COLO668 (cell line): Measurements from ENCODE around the gene GAGE12J.
"Not testable (repeated sequence)": the region's sequence is repeated elsewhere in the genome, so short reads cannot be mapped to it uniquely, and the experiment has no call there.

ENCODE experiments used
- DNase-seq: peaks from one replicate; lab custom pipeline; 2025; ENCODE audit not compliant: unreplicated experiment; lab: John Stamatoyannopoulos, UW

Gene GAGE12J

GRCh38 chrX:49321737-49322136 lies at the start of gene GAGE12J:
Gene GAGE12J (plus strand): TSS chrX:49322037. CDS start chrX:49323194, 1,157 bp downstream.
- not testable (repeated sequence) for DNase-seq

DNA sequence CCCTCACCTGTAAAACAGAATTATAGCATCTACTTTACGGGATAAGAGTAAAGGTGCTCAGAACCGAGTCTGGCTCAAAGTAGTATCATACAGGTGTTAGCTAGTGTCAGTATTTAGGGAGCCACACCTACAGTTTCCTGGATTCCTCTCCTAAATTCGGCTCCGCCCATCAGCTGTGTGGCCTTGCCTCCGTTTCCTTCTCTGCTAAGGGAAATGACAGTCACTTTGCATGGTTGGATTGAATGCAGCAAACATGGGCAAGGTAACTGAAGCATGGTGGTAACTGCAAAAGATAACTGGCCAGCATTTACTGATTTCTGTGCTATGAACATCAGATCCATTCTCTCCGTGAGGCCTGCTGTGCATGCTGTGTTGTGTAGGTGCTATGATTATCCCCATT lies 49.4 kb upstream of the GAGE12J start:
- DNase-seq = no peak

DNA sequence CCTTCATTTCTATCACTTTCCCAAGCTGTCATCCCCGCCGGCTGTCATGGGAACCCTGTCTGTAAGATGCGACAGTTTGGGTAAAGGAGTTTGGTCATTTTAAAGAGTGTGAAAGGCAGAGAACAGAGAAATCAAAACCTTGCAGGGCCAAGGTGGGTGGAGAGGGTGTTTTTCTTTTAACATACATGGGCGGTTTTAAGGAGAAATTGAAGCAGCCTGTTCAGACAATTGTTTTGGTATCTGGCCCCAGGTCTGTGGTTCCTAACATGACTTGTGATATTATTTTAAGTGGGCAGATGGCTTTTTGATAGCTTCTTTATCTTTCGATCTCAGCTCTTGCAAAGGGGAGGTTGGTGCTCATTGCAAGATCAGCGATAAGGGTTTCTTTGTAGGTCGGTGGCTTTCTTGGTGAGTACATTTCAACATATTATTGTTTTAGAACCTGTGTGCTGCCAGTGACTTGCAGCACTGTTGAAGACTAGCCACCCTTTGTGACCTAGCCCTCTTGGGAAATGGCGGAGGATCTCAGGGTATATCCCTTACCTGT lies 48.6 kb upstream of the GAGE12J start:
- no peak for DNase-seq

- DNase-seq = no peak
Measured at GRCh38 chrX:49276207-49276606, 45.6 kb upstream of the GAGE12J start.

GRCh38 chrX:49276671-49277534 lies 44.9 kb upstream of the GAGE12J start:
- DNase-seq = no peak

GRCh38 chrX:49277535-49277830 lies 44.4 kb upstream of the GAGE12J start:
- DNase-seq = no peak

DNA sequence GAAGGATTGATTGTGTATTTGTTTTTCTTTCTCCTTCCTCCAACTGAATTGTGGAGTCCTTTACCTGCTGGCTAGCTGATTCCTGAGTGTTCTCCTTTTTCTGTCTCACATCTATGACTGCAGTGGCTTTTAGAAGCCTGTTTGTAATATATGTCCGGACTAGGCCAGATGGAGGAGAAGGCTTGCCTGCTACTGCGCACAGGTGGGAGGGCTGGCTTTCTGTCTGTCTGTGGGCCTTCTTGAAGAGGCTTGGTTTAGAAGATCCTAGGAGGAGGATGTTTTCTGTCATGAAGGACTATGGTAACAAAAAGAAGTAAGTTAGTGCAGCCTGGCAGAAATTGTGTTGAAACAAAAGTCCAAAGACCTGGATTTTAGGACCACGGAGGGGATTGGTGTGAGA lies 43.8 kb upstream of the GAGE12J start:
- no peak for DNase-seq

- DNase-seq = no peak
Measured at GRCh38 chrX:49282647-49283011, 39.2 kb upstream of the GAGE12J start.

GRCh38 chrX:49284212-49284611 lies 37.6 kb upstream of the GAGE12J start:
- no peak for DNase-seq

DNA sequence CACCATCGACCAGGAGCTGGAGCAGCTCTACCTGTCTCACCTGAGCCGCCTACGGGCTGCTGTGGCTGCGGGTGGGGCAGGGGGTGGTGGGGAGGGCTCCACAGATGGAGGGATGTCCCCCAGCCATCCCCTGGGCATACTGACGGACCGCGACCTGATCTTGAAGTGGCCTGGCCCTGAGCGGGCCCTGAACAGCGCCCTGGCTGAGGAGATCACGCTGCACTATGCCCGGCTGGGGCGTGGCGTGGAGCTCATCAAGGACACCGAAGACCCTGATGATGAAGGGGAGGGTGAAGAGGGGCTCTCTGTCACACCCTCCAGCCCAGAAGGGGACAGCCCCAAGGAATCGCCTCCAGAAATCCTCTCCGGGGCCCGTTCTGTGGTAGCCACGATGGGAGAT lies 35.7 kb upstream of the GAGE12J start:
- DNase-seq = no peak

DNA sequence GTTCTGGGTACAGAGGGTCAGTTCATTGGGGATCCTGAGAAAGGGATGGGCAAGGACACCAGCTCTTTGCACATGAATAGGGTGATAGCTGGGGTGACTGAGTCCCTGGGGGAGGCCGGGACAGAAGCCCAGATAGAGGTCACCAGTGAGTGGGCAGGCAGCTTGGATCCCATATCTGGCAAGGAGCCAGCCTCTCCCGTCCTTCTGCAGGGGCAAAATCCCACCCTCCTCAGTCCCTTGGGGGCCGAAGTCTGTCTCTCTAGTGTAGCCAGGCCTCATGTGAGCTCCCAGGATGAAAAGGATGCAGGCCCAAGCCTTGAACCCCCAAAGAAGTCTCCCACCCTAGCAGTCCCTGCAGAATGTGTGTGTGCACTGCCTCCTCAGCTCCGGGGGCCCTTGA lies 35.3 kb upstream of the GAGE12J start:
- no peak for DNase-seq

- no peak for DNase-seq
Measured at GRCh38 chrX:49287665-49288064, 34.2 kb upstream of the GAGE12J start.

DNA sequence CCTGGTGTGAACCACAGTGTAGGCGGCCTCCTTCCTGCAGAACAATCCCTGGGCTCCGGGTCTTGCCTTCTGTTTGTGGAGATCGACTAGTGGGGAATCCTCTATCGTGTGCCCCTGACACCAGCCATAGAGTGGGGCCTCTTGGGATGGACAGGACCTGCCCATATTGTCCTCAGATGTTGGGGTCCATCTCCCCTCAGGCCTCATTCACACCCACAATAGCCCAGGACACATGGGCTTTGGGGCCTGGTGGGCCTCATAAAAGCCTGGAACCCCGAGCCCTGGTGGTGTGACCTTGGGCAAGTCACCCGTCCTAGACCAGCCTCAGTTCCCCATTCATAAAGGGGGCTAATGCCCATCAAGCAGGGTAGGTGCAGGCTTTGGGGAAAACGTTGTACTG lies 31.6 kb upstream of the GAGE12J start:
- no peak for DNase-seq

GRCh38 chrX:49291615-49292337 lies 30.1 kb upstream of the GAGE12J start:
- peak; percentile 27 for DNase-seq

DNA sequence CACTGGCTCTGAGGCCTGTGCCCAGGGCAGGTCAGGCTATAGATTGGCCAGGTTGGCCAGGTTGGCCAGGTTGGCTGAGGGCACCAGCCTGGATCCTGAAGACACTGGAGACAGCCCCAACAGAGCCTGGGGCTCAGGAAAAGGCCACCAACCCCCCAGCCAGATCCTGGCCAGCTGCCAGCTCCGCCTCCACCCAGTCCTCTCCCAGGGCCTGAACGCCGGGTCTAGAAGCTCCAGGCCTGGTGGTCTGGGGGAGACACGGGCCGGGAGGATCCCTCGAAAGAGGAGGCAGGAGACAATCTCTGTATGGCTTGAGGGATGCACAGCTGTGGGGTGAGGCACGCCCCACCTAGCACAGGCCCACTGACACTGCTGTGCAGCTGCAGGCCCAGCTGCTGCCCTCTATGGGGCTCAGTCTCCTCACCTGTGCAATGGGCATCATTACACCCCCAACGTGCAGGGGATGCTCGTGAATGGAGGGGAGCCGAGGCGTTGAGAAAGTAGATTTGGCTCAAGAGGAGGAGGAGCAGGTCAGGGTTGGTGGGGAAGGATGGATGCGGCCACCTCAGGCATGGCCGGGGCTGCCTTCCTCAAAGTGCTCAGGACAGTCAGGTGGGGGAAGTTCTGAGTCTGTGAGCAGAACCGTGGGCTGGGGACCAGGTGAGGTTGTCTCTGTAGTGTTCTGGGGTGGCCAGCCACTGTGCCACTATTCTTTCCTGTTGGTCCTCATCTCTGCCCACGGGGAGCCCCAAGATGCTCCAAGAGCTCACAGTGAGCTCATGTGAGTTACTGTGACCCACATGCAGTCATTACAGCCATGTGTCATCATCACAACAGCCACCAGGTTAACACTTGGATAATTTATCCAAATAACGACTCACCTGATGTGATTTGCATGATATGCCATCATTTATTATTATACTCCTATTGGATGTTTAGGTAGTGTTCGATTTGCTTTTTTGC lies 29.2 kb upstream of the GAGE12J start:
- DNase-seq = no peak

- DNase-seq = not testable (repeated sequence)
Measured at GRCh38 chrX:49299293-49299692, 22.5 kb upstream of the GAGE12J start.

- DNase-seq = no peak
Measured at GRCh38 chrX:49300703-49301102, 21.1 kb upstream of the GAGE12J start.

- DNase-seq = no peak
Measured at GRCh38 chrX:49303346-49303745, 18.5 kb upstream of the GAGE12J start, which contains the start of gene GAGE10. Gene GAGE10 (plus strand): TSS chrX:49303646. CDS start chrX:49304860, 1,214 bp downstream.

GRCh38 chrX:49307775-49308174 lies 14.1 kb upstream of the GAGE12J start:
- DNase-seq = not testable (repeated sequence)

DNA sequence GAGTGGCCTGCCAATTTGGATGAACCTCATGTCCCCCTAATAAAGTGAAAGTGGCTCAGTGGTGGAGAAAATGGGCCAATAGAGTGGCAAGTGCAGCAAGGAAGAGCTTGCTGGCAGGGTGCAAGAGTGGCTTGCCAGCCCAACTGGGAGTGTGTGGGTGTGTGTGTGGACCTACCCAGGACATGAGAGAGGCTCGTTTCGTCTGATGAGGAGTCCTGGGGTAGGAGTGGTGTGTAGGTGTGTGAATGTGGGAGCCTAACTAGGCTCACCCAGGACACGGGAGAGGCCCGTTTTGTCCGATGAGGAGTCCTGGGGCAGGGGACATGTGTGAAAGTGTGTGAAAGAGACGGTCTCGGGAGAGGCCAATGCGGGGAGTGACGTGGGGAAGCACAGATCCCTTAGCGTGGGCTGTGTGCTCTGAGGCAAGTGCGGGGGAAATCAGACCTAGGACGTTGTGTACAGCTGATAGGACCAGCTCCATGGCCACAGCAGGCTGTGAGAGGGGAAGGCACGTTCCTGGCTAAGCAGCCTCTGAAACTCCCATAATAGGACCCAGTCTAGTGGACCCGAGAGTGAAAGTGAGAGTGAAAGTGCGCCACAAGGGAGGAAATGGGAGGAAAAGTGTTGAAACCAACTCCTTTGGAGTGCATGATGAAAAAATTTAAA lies 13.1 kb upstream of the GAGE12J start:
- no peak for DNase-seq
